ENCODE measurements around the gene PPP1R1C.
A peak's percentile ranks its signal among the peaks of the same experiment; 100 is the strongest.

Gene PPP1R1C

GRCh38 chr2:182078988-182079602 is 93.4 kb downstream of the PPP1R1C start:
- TF ChIP-seq CTCF (IDR thresholded peaks at IDR 0.05; ENCODE audit: control insufficient read depth, extremely low read depth, insufficient read depth), result no peak
- H3K4me3 ChIP-seq (ENCODE audit: low read depth, low read length), result no peak overlapping the region; the same call in 1 of the 2 replicates
- peak; percentile 95 for DNase-seq (ENCODE audit: low read depth)

DNA sequence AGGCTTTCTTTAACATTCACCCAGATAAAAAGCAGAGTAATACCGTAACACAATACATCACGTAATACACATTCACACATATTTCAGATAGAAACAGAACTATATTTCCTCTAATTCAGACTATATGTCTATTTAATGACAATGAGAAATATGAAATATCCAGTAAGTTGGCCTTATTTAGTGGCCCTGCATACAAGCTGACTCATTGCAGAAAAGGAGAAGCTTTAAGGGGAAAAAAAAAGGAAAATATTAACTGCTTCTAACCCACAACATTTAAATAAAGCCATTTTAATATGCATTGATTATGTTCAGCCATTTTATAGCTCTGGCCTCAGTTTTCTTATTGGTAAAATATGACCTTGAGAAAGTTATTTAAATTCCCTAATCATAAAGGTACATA is 94.8 kb downstream of the PPP1R1C start:
- H3K4me3 ChIP-seq (ENCODE audit: low read depth, low read length), result no peak overlapping the region
- DNase-seq (ENCODE audit: low read depth), result no peak
- no peak for TF ChIP-seq CTCF (IDR thresholded peaks at IDR 0.05; ENCODE audit: control insufficient read depth, extremely low read depth, insufficient read depth)

GRCh38 chr2:182081602-182082260 is 96.1 kb downstream of the PPP1R1C start:
- TF ChIP-seq CTCF (IDR thresholded peaks at IDR 0.05; ENCODE audit: control insufficient read depth, extremely low read depth, insufficient read depth), result no peak
- no peak overlapping the region for H3K4me3 ChIP-seq (ENCODE audit: low read depth, low read length)
- no peak for DNase-seq (ENCODE audit: low read depth)

DNA sequence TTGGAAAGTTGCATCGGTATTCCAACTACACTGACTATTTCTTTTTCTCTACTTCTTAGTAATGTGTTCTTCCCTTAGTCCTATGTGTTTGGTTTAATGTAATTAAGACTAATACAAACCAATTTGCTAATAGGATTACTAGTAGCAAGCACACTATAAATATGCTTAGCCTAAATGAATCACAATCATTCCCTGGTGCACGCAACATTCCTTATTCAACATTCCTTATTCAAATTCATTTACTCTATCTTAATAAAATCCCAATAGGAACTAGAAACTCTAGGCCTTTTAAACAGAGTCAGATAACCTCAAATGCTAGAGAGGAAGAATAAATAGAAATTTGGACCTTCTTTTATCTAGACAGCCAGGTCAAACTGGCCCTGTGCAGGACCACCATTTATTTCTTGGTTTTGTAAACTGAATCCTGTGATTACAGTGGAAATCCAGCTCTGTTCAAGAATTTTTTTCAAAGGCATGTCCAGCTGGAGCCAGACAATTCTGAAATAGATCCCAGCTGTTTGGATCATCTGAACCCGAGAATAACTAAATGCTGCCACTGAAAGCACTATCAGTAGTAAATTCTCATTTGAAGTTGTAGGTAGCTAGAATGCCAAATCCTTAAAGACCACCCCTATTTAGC is 103.1 kb downstream of the PPP1R1C start:
- H3K4me3 ChIP-seq (ENCODE audit: low read depth, low read length), result no peak overlapping the region
- DNase-seq (ENCODE audit: low read depth), result no peak
- TF ChIP-seq CTCF (IDR thresholded peaks at IDR 0.05; ENCODE audit: control insufficient read depth, extremely low read depth, insufficient read depth), result no peak

GRCh38 chr2:182090486-182090885 is 104.8 kb downstream of the PPP1R1C start:
- DNase-seq (ENCODE audit: low read depth), result no peak
- no peak overlapping the region for H3K4me3 ChIP-seq (ENCODE audit: low read depth, low read length)
- TF ChIP-seq CTCF (IDR thresholded peaks at IDR 0.05; ENCODE audit: control insufficient read depth, extremely low read depth, insufficient read depth), result no peak

DNA sequence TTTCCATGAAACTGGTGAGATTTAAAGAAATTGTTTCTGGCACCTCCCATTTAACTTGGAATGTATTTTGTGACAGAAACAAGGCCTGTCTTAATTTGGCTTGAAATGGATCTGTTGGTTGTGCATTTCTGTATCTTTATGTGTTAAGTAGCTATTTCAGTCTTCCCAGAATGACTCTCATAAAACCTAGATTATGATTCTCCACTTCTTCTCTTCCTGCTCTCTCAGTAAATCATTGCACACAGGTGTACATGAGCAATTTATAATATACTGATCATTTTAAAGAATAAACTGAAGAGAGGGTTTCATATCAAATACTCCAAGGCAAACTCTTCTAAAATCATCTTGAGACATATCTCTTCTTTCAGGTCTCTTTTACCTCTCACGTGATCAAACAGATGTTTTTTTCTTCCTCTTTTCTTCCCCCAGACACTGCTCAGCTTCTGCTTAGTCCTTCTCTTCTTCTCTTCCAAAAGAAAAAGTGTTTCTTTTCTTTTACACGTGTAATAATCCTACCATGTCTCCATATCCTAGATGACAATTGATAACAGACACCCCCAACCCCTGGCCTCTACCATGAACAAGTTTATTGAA is 112.0 kb downstream of the PPP1R1C start:
- H3K4me3 ChIP-seq (ENCODE audit: low read depth, low read length), result no peak overlapping the region
- DNase-seq (ENCODE audit: low read depth), result no peak
- TF ChIP-seq CTCF (IDR thresholded peaks at IDR 0.05; ENCODE audit: control insufficient read depth, extremely low read depth, insufficient read depth), result no peak
